Adrenal gland (tissue), 5 donors: Measurements from ENCODE around the gene IL9.

ENCODE experiments used
- CTCF ChIP-seq, 6 experiments: fragments of 450-650 bp in 4 of 6; fragments of 200-600 bp in 2 of 6; sonication (generic) in 1 of 6; IDR thresholded peaks; 1 replicate in 5 of 6; 2 replicates in 1 of 6; pipeline versions ENCODE4 v1.5.1 to v1.8.0; 2016 to 2021; ENCODE audit warnings: antibody characterized with exemption in 6 of 6, mild to moderate bottlenecking in 2 of 6, moderate library complexity in 1 of 6
- POLR2A ChIP-seq, 2 donors: fragments of 450-650 bp; IDR thresholded peaks; one replicate each; pipeline ENCODE4 v1.6.1; 2017; ENCODE audit warnings: antibody characterized with exemption in 2 of 2, mild to moderate bottlenecking in 2 of 2, moderate library complexity in 1 of 2
- donor health status: DM: no; HTN: no; CAD: no.

DNA sequence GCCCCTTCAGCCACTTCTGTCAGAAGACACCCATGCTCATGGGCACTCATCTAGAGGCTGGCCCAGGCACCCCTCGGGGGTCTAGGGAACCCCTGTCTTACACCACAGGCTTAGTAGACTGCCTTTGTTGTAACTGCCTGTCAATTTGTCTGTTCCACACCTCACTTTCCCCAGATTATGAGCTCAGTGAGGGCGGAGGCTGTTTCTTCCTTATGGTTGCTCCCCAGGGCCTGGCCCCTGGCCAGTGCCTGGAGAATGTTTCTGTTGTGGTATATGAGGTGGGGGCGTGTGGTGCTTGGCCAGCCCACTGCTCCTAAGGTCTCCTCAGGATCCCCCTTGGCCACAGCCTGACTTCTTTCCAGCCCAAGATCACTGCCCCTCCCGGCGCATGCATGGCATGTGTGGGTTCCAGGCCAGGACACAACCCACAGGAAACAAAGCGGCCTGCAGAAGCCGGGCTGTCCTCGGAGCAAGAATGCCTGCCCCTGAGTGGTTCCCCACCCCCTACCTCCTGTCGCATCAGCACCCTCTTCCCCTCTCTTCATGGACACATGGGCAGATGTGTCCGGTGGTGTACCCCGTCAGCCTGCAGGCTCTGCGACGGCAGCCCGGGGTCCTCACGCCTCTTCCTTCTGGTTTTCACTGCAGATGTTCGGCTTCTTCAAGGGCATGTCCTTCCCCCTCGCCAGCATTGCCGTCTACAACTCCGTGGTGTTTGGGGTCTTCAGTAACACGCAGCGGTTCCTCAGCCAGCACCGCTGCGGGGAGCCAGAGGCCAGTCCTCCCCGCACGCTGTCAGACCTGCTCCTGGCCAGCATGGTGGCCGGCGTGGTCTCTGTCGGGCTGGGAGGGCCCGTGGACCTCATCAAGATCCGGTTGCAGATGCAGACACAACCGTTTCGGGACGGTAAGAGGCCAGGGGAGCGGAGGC lies 43.5 kb downstream of the IL9 start:
- TF ChIP-seq CTCF (IDR thresholded peaks at IDR 0.05) (no peak), POLR2A (IDR thresholded peaks at IDR 0.05) (no peak)
